ENCODE results near the gene SPATC1L. TPM values are rescaled to one million over a fixed set of nuclear protein-coding genes. Genes with fewer than 3 reads are reported as not detected.

Gene SPATC1L
- polyA plus RNA-seq, 2 of the 4 experiments (the other 2 are of a cell fraction) = 0.14 TPM; not detected in 1

DNA sequence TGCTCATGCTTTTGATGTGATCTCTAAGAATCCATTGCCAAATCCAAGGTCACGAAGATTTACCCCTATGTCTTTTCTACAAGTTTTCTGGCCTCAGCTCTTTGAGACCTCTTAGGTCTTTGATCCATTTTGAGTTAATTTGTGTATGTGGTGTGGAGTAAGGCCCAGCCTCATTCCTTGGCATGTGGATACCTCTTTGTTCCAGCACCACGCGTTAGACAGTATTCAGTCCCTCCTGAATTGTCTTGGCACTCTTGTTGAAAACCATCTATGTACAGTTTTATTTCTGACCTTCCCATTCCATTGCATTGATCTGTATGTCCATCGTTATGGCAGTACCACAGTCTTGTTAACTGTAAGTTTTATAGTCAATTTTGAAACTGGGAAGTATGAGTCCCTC is 20.9 kb downstream of the SPATC1L start:
- POLR2A ChIA-PET = no interaction called here
- Histone ChIP-seq H3K27ac (no peak overlapping the region), H3K4me2 (no peak overlapping the region), H3K4me1 (0 out of 3 replicates have a peak, but pooled peaks cover 4% of the 10 kb centered on the region), H3K9me3 (no peaks in the 10 kb centered on the region), H3K4me3 (no peak overlapping the region)
- no peak for DNase-seq (ENCODE audit: low read depth in 1 of 2, low spot score in 1 of 2)
- no peak for FAIRE-seq
- no peak for ATAC-seq
- TF ChIP-seq, protein P1, sequence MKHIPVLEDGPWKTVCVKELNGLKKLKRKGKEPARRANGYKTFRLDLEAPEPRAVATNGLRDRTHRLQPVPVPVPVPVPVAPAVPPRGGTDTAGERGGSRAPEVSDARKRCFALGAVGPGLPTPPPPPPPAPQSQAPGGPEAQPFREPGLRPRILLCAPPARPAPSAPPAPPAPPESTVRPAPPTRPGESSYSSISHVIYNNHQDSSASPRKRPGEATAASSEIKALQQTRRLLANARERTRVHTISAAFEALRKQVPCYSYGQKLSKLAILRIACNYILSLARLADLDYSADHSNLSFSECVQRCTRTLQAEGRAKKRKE (CRISPR knock-in tag; IDR thresholded peaks at IDR 0.05; ENCODE audit: low read depth) = no peak
- no peak for TF ChIP-seq TFCP2L1 (CRISPR knock-in tag; IDR thresholded peaks at IDR 0.05)
- TF ChIP-seq CHD4 (IDR thresholded peaks at IDR 0.05; ENCODE audit: borderline replicate concordance) = no peak
- TF ChIP-seq, protein P2, sequence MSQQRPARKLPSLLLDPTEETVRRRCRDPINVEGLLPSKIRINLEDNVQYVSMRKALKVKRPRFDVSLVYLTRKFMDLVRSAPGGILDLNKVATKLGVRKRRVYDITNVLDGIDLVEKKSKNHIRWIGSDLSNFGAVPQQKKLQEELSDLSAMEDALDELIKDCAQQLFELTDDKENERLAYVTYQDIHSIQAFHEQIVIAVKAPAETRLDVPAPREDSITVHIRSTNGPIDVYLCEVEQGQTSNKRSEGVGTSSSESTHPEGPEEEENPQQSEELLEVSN (IDR thresholded peaks at IDR 0.05; ENCODE audit: borderline replicate concordance, low read depth) = no peak
- TF ChIP-seq ZNF302 (CRISPR knock-in tag; IDR thresholded peaks at IDR 0.05) = no peak
- no peak for TF ChIP-seq TP53 (CRISPR knock-in tag; IDR thresholded peaks at IDR 0.05)
- CTCF ChIA-PET = no interaction called here
- 80% methylated on average over 4 of the region's 4 CpGs for WGBS (ENCODE audit: missing lambda C conversion rate)

DNA sequence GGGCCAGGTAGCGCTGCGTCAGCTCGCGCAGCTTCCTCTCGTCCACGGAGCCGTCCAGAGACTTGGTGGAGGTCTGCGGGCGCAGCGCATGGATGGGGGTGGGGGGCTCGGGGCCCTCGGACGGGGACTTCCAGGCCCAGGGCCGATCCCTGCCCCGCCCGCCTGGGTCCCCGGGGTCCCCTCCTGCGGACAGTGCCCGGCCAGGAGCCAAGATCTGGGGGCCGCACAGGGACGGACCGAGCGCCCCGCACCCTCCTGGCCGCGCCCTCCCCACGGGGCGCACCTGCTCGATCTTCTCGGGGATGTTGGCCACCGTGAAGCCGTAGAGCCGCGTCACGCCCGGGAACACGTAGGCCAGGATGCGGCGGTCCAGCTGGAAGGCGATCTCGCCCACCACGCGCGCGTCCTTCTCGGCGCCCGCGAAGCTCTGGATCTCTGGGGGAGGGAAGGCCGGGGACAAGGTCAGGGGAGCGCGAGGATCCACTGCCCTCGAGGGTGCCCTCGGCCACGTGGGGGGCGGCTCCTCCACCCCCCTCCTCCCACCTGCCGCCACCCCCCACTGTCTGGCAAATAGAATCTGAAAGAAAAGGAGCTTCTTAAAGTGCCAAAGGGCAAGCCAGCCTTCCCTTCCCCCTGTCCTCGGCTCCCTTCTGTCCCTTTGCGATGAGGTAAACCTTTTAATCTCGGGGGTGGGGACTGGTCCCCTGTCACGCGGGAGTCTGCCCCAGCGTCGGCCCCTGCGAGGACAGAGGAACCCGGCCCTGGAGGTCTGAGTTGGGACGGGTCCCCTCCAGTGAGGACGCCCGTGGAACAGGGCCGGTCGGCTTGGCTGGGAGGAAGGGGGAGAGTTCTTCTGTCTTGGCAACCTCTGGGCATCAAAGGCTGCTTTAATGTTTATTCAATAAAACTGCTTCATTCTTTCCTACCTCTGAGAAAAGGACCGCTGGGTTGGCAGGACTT is 22.3 kb downstream of the SPATC1L start:
- no peaks in the 10 kb centered on the region for H3K9me3 ChIP-seq
- DNase-seq (ENCODE audit: low read depth in 1 of 2, low spot score in 1 of 2) (no peak), ATAC-seq (peak in 1 of 2 experiments; percentile 16; a peak in 3 of 6 replicates), FAIRE-seq (no peak)
- ChIA-PET POLR2A (no interaction called here), CTCF (interaction anchor here (0.8 to 1.0 kb wide), 2 partner anchors 9 to 15 kb away, joined by 3 read pairs; no protein-coding TSS in a partner anchor)
- 0 out of 3 replicates have a peak, but pooled peaks cover 4% of the 10 kb centered on the region for H3K4me1 ChIP-seq
- TF ChIP-seq, protein P2 (IDR thresholded peaks at IDR 0.05; ENCODE audit: borderline replicate concordance, low read depth) = no peak
- TF ChIP-seq HOXB13 (CRISPR knock-in tag; IDR thresholded peaks at IDR 0.05; ENCODE audit: low read depth) = no peak
- TF ChIP-seq PHF8 (IDR thresholded peaks at IDR 0.05; ENCODE audit: borderline replicate concordance, low read depth) = no peak
- TF ChIP-seq ZFP36 (IDR thresholded peaks at IDR 0.05; ENCODE audit: borderline replicate concordance, partially characterized antibody) = no peak
- no peak for TF ChIP-seq NPAS2 (CRISPR knock-in tag; IDR thresholded peaks at IDR 0.05; ENCODE audit: borderline replicate concordance)
- TF ChIP-seq TP53 (CRISPR knock-in tag; IDR thresholded peaks at IDR 0.05) = no peak
- TF ChIP-seq HDAC2 (IDR thresholded peaks at IDR 0.05) = no peak
- TF ChIP-seq, protein P3, sequence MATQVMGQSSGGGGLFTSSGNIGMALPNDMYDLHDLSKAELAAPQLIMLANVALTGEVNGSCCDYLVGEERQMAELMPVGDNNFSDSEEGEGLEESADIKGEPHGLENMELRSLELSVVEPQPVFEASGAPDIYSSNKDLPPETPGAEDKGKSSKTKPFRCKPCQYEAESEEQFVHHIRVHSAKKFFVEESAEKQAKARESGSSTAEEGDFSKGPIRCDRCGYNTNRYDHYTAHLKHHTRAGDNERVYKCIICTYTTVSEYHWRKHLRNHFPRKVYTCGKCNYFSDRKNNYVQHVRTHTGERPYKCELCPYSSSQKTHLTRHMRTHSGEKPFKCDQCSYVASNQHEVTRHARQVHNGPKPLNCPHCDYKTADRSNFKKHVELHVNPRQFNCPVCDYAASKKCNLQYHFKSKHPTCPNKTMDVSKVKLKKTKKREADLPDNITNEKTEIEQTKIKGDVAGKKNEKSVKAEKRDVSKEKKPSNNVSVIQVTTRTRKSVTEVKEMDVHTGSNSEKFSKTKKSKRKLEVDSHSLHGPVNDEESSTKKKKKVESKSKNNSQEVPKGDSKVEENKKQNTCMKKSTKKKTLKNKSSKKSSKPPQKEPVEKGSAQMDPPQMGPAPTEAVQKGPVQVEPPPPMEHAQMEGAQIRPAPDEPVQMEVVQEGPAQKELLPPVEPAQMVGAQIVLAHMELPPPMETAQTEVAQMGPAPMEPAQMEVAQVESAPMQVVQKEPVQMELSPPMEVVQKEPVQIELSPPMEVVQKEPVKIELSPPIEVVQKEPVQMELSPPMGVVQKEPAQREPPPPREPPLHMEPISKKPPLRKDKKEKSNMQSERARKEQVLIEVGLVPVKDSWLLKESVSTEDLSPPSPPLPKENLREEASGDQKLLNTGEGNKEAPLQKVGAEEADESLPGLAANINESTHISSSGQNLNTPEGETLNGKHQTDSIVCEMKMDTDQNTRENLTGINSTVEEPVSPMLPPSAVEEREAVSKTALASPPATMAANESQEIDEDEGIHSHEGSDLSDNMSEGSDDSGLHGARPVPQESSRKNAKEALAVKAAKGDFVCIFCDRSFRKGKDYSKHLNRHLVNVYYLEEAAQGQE (IDR thresholded peaks at IDR 0.05) = no peak
- no peak for TF ChIP-seq SREBF2 (IDR thresholded peaks at IDR 0.05)
- no peak for TF ChIP-seq MAZ (IDR thresholded peaks at IDR 0.05; ENCODE audit: borderline replicate concordance, low read depth, low read length)
- no peak for TF ChIP-seq RCOR1 (IDR thresholded peaks at IDR 0.05; ENCODE audit: low read depth, low read length)
- no peak for TF ChIP-seq ZSCAN20 (CRISPR knock-in tag; IDR thresholded peaks at IDR 0.05)
- TF ChIP-seq RFX5 (IDR thresholded peaks at IDR 0.05) = no peak
- TF ChIP-seq FOSL2 (IDR thresholded peaks at IDR 0.05) = no peak
- TF ChIP-seq FOSL2 (CRISPR knock-in tag; IDR thresholded peaks at IDR 0.05) = no peak
- TF ChIP-seq CHD4 (IDR thresholded peaks at IDR 0.05; ENCODE audit: borderline replicate concordance) = no peak
- TF ChIP-seq, protein P4, sequence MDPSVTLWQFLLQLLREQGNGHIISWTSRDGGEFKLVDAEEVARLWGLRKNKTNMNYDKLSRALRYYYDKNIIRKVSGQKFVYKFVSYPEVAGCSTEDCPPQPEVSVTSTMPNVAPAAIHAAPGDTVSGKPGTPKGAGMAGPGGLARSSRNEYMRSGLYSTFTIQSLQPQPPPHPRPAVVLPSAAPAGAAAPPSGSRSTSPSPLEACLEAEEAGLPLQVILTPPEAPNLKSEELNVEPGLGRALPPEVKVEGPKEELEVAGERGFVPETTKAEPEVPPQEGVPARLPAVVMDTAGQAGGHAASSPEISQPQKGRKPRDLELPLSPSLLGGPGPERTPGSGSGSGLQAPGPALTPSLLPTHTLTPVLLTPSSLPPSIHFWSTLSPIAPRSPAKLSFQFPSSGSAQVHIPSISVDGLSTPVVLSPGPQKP (IDR thresholded peaks at IDR 0.05; ENCODE audit: low read depth, low read length) = no peak
- H3K4me3 ChIP-seq = no peak overlapping the region; the same call in 2 of the 3 replicates
- WGBS (ENCODE audit: missing lambda C conversion rate) = 65% methylated on average over 19 of the region's 72 CpGs
- no peak overlapping the region; a peak in 1 of 6 replicates for H3K27ac ChIP-seq
- peak overlapping the region; percentile 72 for H3K4me2 ChIP-seq
